Tibial nerve (tissue), 4 donors: ENCODE measurements around the gene HMCN2. TPM values are rescaled to one million over a fixed set of nuclear protein-coding genes. Genes with fewer than 3 reads are reported as not detected.

Experiments used
- DNase-seq, 2 donors: peaks; one replicate each; pipeline ENCODE4 v3.0.0-alpha.2; 2019; ENCODE audit warnings: low spot score in 2 of 2
- H3K27ac ChIP-seq, 4 donors: fragments of 200-600 bp; sonication (generic) in 3 of 4; one replicate each; pipeline ENCODE4 v1.5.1; 2017 to 2019; ENCODE audit warnings: mild to moderate bottlenecking in 1 of 4
- H3K27me3 ChIP-seq, 2 donors: fragments of 200-600 bp; sonication (generic) in 1 of 2; one replicate each; pipeline versions ENCODE4 v1.5.1 to v1.6.0; 2017 to 2019
- H3K36me3 ChIP-seq, 3 donors: fragments of 200-600 bp; sonication (generic); one replicate each; pipeline ENCODE4 v1.5.1; 2018 to 2019
- H3K4me1 ChIP-seq, 4 donors: fragments of 200-600 bp; sonication (generic) in 3 of 4; one replicate each; pipeline ENCODE4 v1.5.1; 2017 to 2019
- H3K4me3 ChIP-seq, 4 donors: fragments of 200-600 bp; sonication (generic) in 3 of 4; one replicate each; pipeline ENCODE4 v1.5.1; 2017 to 2019; ENCODE audit warnings: mild to moderate bottlenecking in 1 of 4, moderate library complexity in 1 of 4
- H3K9me3 ChIP-seq, 4 donors: fragments of 200-600 bp; sonication (generic) in 3 of 4; one replicate each; pipeline ENCODE4 v1.5.1; 2017 to 2019
- CTCF ChIP-seq, 5 experiments: fragments of 200-600 bp in 3 of 5; fragments of 450-650 bp in 2 of 5; sonication (generic) in 3 of 5; IDR thresholded peaks; one replicate each; pipeline ENCODE4 v1.5.1; 2016 to 2019; ENCODE audit warnings: antibody characterized with exemption in 5 of 5, mild to moderate bottlenecking in 3 of 5, moderate library complexity in 2 of 5
- EP300 ChIP-seq, 2 donors: sonication (generic); formaldehyde crosslinking; IDR thresholded peaks; one replicate each; pipeline ENCODE4 v1.6.1; 2017; ENCODE audit warnings: antibody characterized with exemption in 2 of 2, mild to moderate bottlenecking in 1 of 2
- POLR2A ChIP-seq, 2 donors: fragments of 450-650 bp; IDR thresholded peaks; one replicate each; pipeline ENCODE4 v1.6.1; 2017; ENCODE audit warnings: antibody characterized with exemption in 2 of 2, mild to moderate bottlenecking in 2 of 2, moderate library complexity in 2 of 2
- WGBS, 2 donors: methylation state at CpG; one replicate each; pipeline ENCODE4 v1.1.5; 2018; 5-methylcytosine and 5-hydroxymethylcytosine counted together
- total RNA-seq, 4 donors: library from RNA; depleted of rRNA; stranded (reverse); fragments of >200 nt; gene quantifications; one replicate each; pipeline ENCODE4 v1.1.0, GENCODE V29; 2016

HMCN2 gene
- total RNA-seq, 4 donors from 2014 or later = 0.90 to 53.7 (median 20.3) TPM

- WGBS, 2 donors = 67 to 72% methylated on average over 19 to 20 of the region's 20 CpGs
These were observed 64.8 kb downstream of the HMCN2 start for GRCh38 chr9:130330202-130330862.

GRCh38 chr9:130331061-130331460 lies 65.5 kb downstream of the HMCN2 start:
- Histone ChIP-seq H3K4me3 (no peak overlapping the region), H3K27ac (peak overlapping the region in 2 of 4 donors; percentile 23 to 76), H3K36me3 (no peaks in the 10 kb centered on the region), H3K4me1 (peaks cover 0 to 50% (median 0%) of the 10 kb centered on the region in 4 donors), H3K27me3 (peaks cover 0 to 20% of the 10 kb centered on the region in 2 donors), H3K9me3 (no peaks in the 10 kb centered on the region)
- no peak for TF ChIP-seq EP300 (IDR thresholded peaks at IDR 0.05)
- TF ChIP-seq POLR2A (IDR thresholded peaks at IDR 0.05) = no peak
- no peak for TF ChIP-seq CTCF (IDR thresholded peaks at IDR 0.05)
- WGBS, 2 donors = 57 to 60% methylated on average over 14 of the region's 14 CpGs
- no peak for DNase-seq

More at GRCh38 chr9:130330202-130330862, 64.8 kb downstream of the HMCN2 start:
- no peak for DNase-seq
- H3K27ac ChIP-seq = peak overlapping the region in 1 of 4 donors; percentile 69
- TF ChIP-seq CTCF (IDR thresholded peaks at IDR 0.05) = no peak
- TF ChIP-seq EP300 (IDR thresholded peaks at IDR 0.05) = no peak
- TF ChIP-seq POLR2A (IDR thresholded peaks at IDR 0.05) = no peak
- H3K36me3 ChIP-seq = no peaks in the 10 kb centered on the region
- H3K27me3 ChIP-seq = peaks cover 0 to 20% of the 10 kb centered on the region in 2 donors
- H3K4me3 ChIP-seq = no peak overlapping the region
- peaks cover 0 to 46% (median 0%) of the 10 kb centered on the region in 4 donors for H3K4me1 ChIP-seq
- H3K9me3 ChIP-seq = no peaks in the 10 kb centered on the region

DNA sequence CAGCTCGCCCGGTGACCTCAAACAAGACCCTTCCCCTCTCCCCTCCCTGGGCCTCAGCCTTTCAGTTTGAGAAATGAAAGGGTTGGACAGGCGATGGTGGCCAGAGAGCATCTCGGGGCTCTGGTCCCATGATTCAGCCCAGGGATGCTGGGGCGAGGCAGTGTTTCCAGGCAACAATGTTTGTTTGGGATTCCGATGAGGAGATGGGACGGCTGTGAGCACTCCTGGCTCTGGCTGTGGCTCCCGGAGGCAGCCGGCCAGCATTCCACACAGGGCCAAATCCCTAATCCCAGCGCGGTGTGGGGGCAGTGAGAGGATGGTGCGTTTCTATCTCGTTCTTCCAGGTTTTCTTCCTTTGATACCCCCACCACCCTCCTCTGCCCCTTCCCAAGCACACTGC lies 66.0 kb downstream of the HMCN2 start:
- Histone ChIP-seq H3K27me3 (peaks cover 0 to 17% of the 10 kb centered on the region in 2 donors), H3K4me3 (no peak overlapping the region), H3K27ac (peak overlapping the region in 3 of 4 donors; percentile 17 to 76 (median 40)), H3K36me3 (no peaks in the 10 kb centered on the region), H3K9me3 (no peaks in the 10 kb centered on the region), H3K4me1 (peaks cover 0 to 53% (median 0%) of the 10 kb centered on the region in 4 donors)
- WGBS, 2 donors = 52 to 57% methylated on average over 13 of the region's 13 CpGs
- peak; percentile 52 to 78 for DNase-seq
- TF ChIP-seq CTCF (IDR thresholded peaks at IDR 0.05) (no peak), POLR2A (IDR thresholded peaks at IDR 0.05) (no peak), EP300 (IDR thresholded peaks at IDR 0.05) (peak in 1 of 2 donors; percentile 60)

- peak overlapping the region in 3 of 4 donors; percentile 17 to 76 (median 40) for H3K27ac ChIP-seq
- H3K4me3 ChIP-seq = no peak overlapping the region
These were observed 66.9 kb downstream of the HMCN2 start for GRCh38 chr9:130332384-130332926.

More at GRCh38 chr9:130332384-130332926, 66.9 kb downstream of the HMCN2 start:
- no peaks in the 10 kb centered on the region for H3K36me3 ChIP-seq
- H3K27me3 ChIP-seq = peaks cover 0 to 8% of the 10 kb centered on the region in 2 donors
- H3K4me1 ChIP-seq = peaks cover 0 to 54% (median 0%) of the 10 kb centered on the region in 4 donors
- TF ChIP-seq CTCF (IDR thresholded peaks at IDR 0.05) (no peak), POLR2A (IDR thresholded peaks at IDR 0.05) (no peak), EP300 (IDR thresholded peaks at IDR 0.05) (no peak)
- no peak for DNase-seq
- H3K9me3 ChIP-seq = no peaks in the 10 kb centered on the region
- 86% methylated on average over 19 to 26 of the region's 26 CpGs for WGBS, 2 donors
